Superior temporal gyrus (tissue), 1 donor: ENCODE data around the gene APOF.
A peak's percentile ranks its signal among the peaks of the same experiment; 100 is the strongest.
"Not testable (repeated sequence)": the region's sequence is repeated elsewhere in the genome, so short reads cannot be mapped to it uniquely, and the experiment has no call there.

Experiments used
- DNase-seq: peaks from one replicate; pipeline ENCODE4 v3.0.0-alpha.2; 2016; ENCODE audit errors: extremely low spot score

The APOF gene

DNA sequence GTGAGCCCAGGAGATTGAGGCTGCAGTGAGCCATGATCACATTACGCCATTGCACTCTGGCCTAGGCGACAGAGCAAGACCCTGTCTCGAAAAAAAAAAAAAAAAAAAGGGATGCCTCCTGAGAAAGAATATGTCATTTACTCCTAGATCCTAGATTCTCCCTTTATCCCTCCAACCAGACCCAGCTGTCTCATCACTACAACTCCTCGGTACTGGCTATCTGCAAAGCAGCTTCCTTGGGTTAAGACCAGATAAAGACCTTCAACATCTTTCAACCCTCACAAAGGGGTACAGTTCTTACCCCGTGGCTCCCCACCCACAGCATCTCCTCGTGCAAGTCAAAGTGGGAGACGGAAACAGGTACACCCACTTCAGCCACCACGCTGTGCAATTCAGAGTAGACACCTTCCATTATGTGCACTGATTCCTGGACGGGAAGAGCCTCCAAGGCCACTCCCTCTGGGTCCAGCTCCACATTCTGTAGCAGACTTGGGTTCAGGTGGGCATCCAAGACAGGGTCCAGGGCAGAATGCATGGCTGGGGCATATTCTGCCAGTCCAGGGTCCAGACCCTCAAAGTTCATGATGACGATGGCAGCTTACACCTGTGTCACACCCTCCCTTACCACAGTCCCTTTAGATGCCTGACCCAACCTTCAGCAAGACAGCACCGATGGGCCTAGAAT, 30.0 kb downstream of the APOF start:
- no peak for DNase-seq

GRCh38 chr12:56330936-56331490, 31.6 kb downstream of the APOF start:
- DNase-seq, result no peak

- no peak for DNase-seq
These were observed 36.1 kb downstream of the APOF start for GRCh38 chr12:56326533-56326932.

DNA sequence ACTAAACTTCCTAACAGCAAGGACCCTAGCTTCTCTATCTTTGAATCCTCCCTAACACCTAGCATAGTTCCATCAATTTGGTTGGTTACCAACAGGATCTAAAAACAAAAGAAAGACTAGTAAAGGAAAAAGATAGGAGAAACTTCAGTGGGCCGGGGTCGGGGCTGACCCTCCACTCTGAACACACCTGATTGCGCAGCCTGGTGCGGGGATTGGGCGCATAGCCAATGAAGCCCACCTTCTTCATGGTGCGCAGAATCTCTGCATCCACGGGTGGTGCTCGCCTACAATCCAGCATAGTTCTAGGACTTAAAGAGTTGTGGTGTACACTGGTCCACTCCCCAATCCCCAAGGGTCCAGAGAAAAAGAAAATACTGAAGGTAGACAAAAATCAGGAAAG, 36.5 kb downstream of the APOF start:
- no peak for DNase-seq

DNA sequence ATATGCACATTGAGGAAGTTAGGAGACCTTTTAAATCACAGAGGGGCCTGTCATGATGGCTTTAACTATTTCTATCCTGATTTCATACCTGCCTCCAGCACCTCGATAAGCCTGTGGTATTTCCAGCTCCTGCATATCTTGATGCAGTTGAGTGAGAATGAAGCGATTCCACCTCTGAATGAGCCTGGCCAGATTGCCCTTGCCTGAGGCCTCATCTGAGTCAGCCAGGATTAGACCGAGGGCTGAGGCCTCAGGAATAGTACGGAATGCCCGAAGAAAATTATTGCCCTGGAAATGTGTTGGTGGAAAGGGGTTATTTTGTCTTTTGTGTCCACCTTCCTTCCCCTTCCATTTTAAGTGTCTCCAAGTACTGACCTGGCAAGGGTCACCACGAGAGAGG, 38.5 kb downstream of the APOF start:
- no peak for DNase-seq

- DNase-seq, result not testable (repeated sequence)
These were observed 41.0 kb downstream of the APOF start for GRCh38 chr12:56321610-56322009.

DNA sequence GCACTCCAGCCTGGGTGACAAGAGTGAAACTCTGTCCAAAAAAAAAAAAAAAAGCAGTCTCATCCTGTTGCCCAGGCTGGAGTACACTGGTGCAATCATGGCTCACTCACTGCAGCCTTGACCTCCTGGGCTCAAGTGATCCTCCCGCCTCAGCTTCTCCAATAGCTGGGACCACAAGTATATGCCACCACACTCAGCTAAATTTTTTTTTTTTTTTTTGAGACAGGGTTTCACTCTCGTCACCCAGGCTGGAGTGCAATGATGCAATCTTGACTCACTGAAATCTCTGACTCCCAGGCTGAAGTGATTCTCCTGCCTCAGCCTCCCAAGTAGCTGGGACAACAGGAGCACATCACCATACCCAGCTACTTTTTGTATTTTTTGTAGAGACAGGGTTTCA, 41.6 kb downstream of the APOF start:
- no peak for DNase-seq

DNA sequence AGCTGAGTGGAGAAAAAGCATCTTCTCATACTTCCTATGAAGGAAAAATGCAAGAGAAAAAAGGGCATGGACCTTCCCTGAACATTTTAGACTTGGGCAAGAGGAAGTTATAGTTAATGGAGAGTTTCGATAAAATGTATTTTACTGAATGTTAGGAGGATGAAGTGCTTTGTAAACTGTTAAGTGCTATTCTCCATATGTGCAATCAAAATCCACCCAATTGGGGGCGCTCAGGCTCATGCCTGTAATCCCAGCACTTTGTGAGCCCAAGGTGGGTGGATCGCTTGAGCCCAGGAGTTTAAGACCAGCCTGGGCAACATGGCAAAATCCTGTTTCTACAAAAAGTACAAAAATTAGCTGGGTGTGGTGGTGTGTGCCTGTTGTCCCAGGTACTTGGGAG, 45.0 kb downstream of the APOF start:
- DNase-seq, result no peak

DNA sequence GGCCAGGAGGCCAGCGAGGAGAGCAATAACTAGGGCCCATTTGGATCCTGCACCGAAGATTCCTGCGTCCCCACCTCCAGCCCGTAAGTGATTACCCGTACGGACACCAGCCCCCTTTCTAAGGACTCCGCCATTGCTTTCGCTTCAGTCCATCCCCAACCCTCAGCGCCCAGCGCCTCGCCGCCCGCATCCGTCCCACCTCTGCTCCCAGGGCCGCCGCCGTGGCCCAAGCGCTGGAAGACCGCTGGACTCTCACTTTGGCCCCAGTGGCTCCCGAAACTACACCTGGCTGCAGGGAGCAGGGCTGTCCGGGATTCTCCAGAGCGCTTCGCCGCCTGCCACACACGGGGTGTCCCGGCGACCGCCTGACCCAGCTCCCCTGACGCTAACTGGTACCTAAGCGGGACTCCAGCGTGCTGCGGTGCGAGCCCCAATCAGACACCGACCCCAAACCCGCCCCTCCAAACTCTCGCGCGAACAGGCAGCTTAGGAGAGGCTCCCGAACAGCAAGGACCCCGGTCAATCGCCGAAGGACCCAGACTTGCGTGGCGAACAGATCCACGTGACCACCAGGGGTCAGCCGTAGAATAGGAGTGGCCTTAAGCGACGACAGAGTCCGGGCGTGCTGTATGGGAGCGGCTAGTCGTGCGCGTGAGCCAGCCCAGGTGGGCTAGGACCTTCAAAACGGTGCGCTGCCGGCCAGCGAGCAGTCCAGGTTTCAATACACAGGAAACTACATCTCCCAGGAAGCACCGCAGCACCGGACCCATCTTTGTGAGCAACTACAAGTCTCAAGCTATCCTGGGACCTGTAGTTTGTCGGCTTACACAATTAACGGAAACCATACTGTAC, 46.8 kb downstream of the APOF start, which contains the start of gene CNPY2:
Gene CNPY2 (minus strand): TSS at position 367 of the 852 bp plus-strand sequence. CDS start 771 bp downstream, outside the sequence.
- DNase-seq, result peak; percentile 94

DNA sequence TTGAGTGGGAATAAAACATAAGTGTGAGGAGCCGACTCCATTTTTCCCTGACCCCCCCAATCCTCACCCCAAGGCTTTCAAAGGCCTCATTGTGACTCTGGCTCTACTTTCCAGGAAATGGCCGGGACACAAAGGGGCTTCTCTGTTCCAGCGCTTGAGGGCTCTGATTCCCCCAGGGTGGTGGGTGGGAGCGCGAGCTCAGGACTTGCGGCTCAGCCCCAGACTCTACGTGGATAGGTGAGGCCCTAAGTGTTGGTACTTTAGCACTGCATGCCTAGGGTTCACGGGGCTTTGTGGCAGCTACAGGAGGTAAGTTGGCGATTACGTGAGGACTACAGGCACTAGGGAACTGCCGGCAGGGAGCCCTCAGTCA, 47.4 kb downstream of the APOF start:
- peak; percentile 67 for DNase-seq

DNA sequence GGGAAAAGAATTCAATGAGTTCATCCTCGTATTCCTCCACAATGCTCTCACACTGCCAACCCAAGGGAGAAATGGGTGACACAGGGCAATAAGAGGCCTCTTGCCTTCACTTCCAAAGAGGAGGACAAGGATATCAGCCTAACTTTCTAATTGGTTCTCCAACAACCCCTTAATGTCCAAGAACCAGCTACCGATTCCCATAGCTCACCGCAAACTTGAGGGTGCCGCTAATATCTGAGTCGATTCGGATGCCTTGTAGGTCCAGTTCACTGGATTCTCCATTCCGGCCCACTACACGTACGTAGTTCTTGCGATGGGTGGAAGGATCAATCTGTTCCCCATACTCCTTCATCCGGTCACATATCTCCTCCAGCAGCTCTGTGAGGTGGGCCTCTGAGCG, 51.7 kb downstream of the APOF start:
- DNase-seq, result no peak
